Stimulated activated effector memory CD8-positive, alpha-beta T cell treated with anti-CD3 and anti-CD28 coated beads, Interleukin-12 subunit alpha, Interleukin-12 subunit beta, amount 100 ng/mL, for 72 hours (primary cell): ENCODE measurements around the gene CACNA1B.
A peak's percentile ranks its signal among the peaks of the same experiment; 100 is the strongest.
"Not testable (repeated sequence)": the region's sequence is repeated elsewhere in the genome, so short reads cannot be mapped to it uniquely, and the experiment has no call there.

Experiments
- ATAC-seq: fragments of 150-1000 bp; cut with Tn5 transposase; 2 replicates; pipeline ENCODE4 v1.10.0; 2021
- DNase-seq, 2 donors: peaks; one replicate each; pipeline ENCODE4 v3.0.0; 2021 to 2022; ENCODE audit warnings: low spot score in 2 of 2
- H3K27ac Mint-ChIP-seq: one replicate; pipeline ENCODE4 v1.8.0; 2022; ENCODE audit warnings: mild to moderate bottlenecking, mixed read lengths
- H3K36me3 Mint-ChIP-seq: one replicate; pipeline ENCODE4 v1.8.0; 2022; ENCODE audit warnings: mild to moderate bottlenecking, mixed read lengths
- H3K4me1 Mint-ChIP-seq: one replicate; pipeline ENCODE4 v1.8.0; 2022; ENCODE audit warnings: mixed read lengths
- H3K4me3 Mint-ChIP-seq: one replicate; pipeline ENCODE4 v1.8.0; 2022; ENCODE audit warnings: mild to moderate bottlenecking, mixed read lengths
- H3K9me3 Mint-ChIP-seq: one replicate; pipeline ENCODE4 v1.8.0; 2022; ENCODE audit warnings: mixed read lengths

The CACNA1B gene

GRCh38 chr9:138013273-138013672, 135.7 kb downstream of the CACNA1B start:
- no peaks in the 10 kb centered on the region for H3K9me3 Mint-ChIP-seq
- H3K36me3 Mint-ChIP-seq = no peaks in the 10 kb centered on the region
- no peak overlapping the region for H3K4me3 Mint-ChIP-seq
- no peak for ATAC-seq
- H3K4me1 Mint-ChIP-seq = no peaks in the 10 kb centered on the region
- no peak for DNase-seq
- no peak overlapping the region for H3K27ac Mint-ChIP-seq

- H3K9me3 Mint-ChIP-seq = no peaks in the 10 kb centered on the region
- H3K36me3 Mint-ChIP-seq = no peaks in the 10 kb centered on the region
- DNase-seq = no peak
- no peak overlapping the region for H3K27ac Mint-ChIP-seq
- H3K4me1 Mint-ChIP-seq = no peaks in the 10 kb centered on the region
- ATAC-seq = no peak
- no peak overlapping the region for H3K4me3 Mint-ChIP-seq
Measured at GRCh38 chr9:138013836-138014562, 136.4 kb downstream of the CACNA1B start.

GRCh38 chr9:138014563-138014945, 137.0 kb downstream of the CACNA1B start:
- Mint-ChIP-seq H3K4me3 (no peak overlapping the region), H3K27ac (no peak overlapping the region), H3K36me3 (no peaks in the 10 kb centered on the region), H3K4me1 (no peaks in the 10 kb centered on the region), H3K9me3 (no peaks in the 10 kb centered on the region)
- ATAC-seq (no peak), DNase-seq (no peak)

- no peak for ATAC-seq
- DNase-seq = no peak
- Mint-ChIP-seq H3K4me1 (no peaks in the 10 kb centered on the region), H3K36me3 (no peaks in the 10 kb centered on the region), H3K9me3 (no peaks in the 10 kb centered on the region), H3K4me3 (no peak overlapping the region), H3K27ac (no peak overlapping the region)
Measured at GRCh38 chr9:138015021-138015829, 137.6 kb downstream of the CACNA1B start.

- Mint-ChIP-seq H3K9me3 (no peaks in the 10 kb centered on the region), H3K27ac (no peak overlapping the region), H3K4me3 (no peak overlapping the region), H3K36me3 (no peaks in the 10 kb centered on the region), H3K4me1 (no peaks in the 10 kb centered on the region)
- ATAC-seq = no peak
- DNase-seq = no peak
Measured at GRCh38 chr9:138016406-138017187, 139.0 kb downstream of the CACNA1B start.

- H3K27ac Mint-ChIP-seq = no peak overlapping the region
- no peaks in the 10 kb centered on the region for H3K4me1 Mint-ChIP-seq
- no peak for DNase-seq
- H3K9me3 Mint-ChIP-seq = no peaks in the 10 kb centered on the region
- no peak for ATAC-seq
- no peaks in the 10 kb centered on the region for H3K36me3 Mint-ChIP-seq
- no peak overlapping the region for H3K4me3 Mint-ChIP-seq
Measured at GRCh38 chr9:138017200-138017599, 139.6 kb downstream of the CACNA1B start.

- H3K4me3 Mint-ChIP-seq, H3K36me3 Mint-ChIP-seq, H3K9me3 Mint-ChIP-seq, H3K4me1 Mint-ChIP-seq, ATAC-seq, DNase-seq, H3K27ac Mint-ChIP-seq: not testable (repeated sequence)
Measured at GRCh38 chr9:138019514-138019913, 141.9 kb downstream of the CACNA1B start.

- H3K27ac Mint-ChIP-seq = no peak overlapping the region
- DNase-seq (no peak), ATAC-seq (peak; percentile 3)
Measured at GRCh38 chr9:138020120-138020794, 142.7 kb downstream of the CACNA1B start.

GRCh38 chr9:138020795-138021182, 143.2 kb downstream of the CACNA1B start:
- no peak overlapping the region for H3K27ac Mint-ChIP-seq
- no peaks in the 10 kb centered on the region for H3K4me1 Mint-ChIP-seq
- DNase-seq (no peak), ATAC-seq (peak; percentile 2)
- H3K36me3 Mint-ChIP-seq = no peaks in the 10 kb centered on the region
- H3K4me3 Mint-ChIP-seq = no peak overlapping the region
- H3K9me3 Mint-ChIP-seq = no peaks in the 10 kb centered on the region

More at GRCh38 chr9:138020120-138020794, 142.7 kb downstream of the CACNA1B start:
- no peaks in the 10 kb centered on the region for H3K9me3 Mint-ChIP-seq
- H3K4me3 Mint-ChIP-seq = no peak overlapping the region
- H3K4me1 Mint-ChIP-seq = no peaks in the 10 kb centered on the region
- H3K36me3 Mint-ChIP-seq = no peaks in the 10 kb centered on the region

GRCh38 chr9:138021251-138022056, 143.9 kb downstream of the CACNA1B start:
- DNase-seq (no peak), ATAC-seq (no peak)
- Mint-ChIP-seq H3K4me1 (no peaks in the 10 kb centered on the region), H3K36me3 (no peaks in the 10 kb centered on the region), H3K4me3 (no peak overlapping the region), H3K27ac (no peak overlapping the region), H3K9me3 (no peaks in the 10 kb centered on the region)

- DNase-seq (peak in 1 of 2 donors; percentile 43), ATAC-seq (peak; percentile 4)
- Mint-ChIP-seq H3K36me3 (no peaks in the 10 kb centered on the region), H3K4me1 (no peaks in the 10 kb centered on the region), H3K4me3 (no peak overlapping the region), H3K27ac (no peak overlapping the region), H3K9me3 (no peaks in the 10 kb centered on the region)
Measured at GRCh38 chr9:138022121-138022741, 144.6 kb downstream of the CACNA1B start.

GRCh38 chr9:138022756-138023393, 145.3 kb downstream of the CACNA1B start:
- ATAC-seq (no peak), DNase-seq (peak in 1 of 2 donors; percentile 42)
- Mint-ChIP-seq H3K4me1 (no peaks in the 10 kb centered on the region), H3K9me3 (no peaks in the 10 kb centered on the region), H3K27ac (no peak overlapping the region), H3K4me3 (no peak overlapping the region), H3K36me3 (no peaks in the 10 kb centered on the region)

GRCh38 chr9:138023394-138024124, 146.0 kb downstream of the CACNA1B start:
- H3K9me3 Mint-ChIP-seq = no peaks in the 10 kb centered on the region
- no peaks in the 10 kb centered on the region for H3K36me3 Mint-ChIP-seq
- no peak overlapping the region for H3K4me3 Mint-ChIP-seq
- H3K27ac Mint-ChIP-seq = no peak overlapping the region
- DNase-seq (peak in 1 of 2 donors; percentile 18), ATAC-seq (no peak)
- H3K4me1 Mint-ChIP-seq = no peaks in the 10 kb centered on the region
